ENCODE data around the gene ALG14. TPM values are rescaled to one million over a fixed set of nuclear protein-coding genes. Genes with fewer than 3 reads are reported as not detected.
A peak's percentile ranks its signal among the peaks of the same experiment; 100 is the strongest.
"Not testable (repeated sequence)": the region's sequence is repeated elsewhere in the genome, so short reads cannot be mapped to it uniquely, and the experiment has no call there.

ALG14 gene
- total and polyA plus RNA-seq, 7 donors, result 0.55 to 2.7 (median 1.8) TPM

DNA sequence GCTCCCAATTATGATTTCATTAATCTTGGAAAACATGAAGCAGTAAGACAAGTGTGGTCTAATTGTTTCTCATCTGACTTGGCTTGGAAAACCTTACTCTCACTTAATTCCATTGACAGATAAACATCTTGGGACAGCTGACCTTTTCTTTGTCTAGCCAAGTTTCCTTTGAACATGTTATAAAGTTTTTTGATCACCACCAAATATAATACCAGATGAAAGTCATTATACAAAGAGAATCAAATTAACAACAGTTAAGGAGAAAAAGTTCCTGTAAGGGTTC, 50.2 kb downstream of the ALG14 start:
- Histone ChIP-seq H3K36me3 (peaks cover 0 to 15% (median 0%) of the 10 kb centered on the region in 4 donors), H3K9me3 (no peaks in the 10 kb centered on the region), H3K27me3 (no peaks in the 10 kb centered on the region), H3K27ac (peak overlapping the region; percentile 68 to 75 (median 70)), H3K4me1 (peaks cover 0 to 33% (median 18%) of the 10 kb centered on the region in 4 donors), H3K4me3 (no peak overlapping the region)
- intact Hi-C loops (cut with DNase I), result loop anchor here (5.0 kb wide), 1 partner anchor 40 kb away; no protein-coding TSS in a partner anchor
- no peak for DNase-seq
- no peak for TF ChIP-seq POLR2AphosphoS5 (IDR thresholded peaks at IDR 0.05)
- no peak for TF ChIP-seq EP300 (IDR thresholded peaks at IDR 0.05)
- TF ChIP-seq, protein P1, sequence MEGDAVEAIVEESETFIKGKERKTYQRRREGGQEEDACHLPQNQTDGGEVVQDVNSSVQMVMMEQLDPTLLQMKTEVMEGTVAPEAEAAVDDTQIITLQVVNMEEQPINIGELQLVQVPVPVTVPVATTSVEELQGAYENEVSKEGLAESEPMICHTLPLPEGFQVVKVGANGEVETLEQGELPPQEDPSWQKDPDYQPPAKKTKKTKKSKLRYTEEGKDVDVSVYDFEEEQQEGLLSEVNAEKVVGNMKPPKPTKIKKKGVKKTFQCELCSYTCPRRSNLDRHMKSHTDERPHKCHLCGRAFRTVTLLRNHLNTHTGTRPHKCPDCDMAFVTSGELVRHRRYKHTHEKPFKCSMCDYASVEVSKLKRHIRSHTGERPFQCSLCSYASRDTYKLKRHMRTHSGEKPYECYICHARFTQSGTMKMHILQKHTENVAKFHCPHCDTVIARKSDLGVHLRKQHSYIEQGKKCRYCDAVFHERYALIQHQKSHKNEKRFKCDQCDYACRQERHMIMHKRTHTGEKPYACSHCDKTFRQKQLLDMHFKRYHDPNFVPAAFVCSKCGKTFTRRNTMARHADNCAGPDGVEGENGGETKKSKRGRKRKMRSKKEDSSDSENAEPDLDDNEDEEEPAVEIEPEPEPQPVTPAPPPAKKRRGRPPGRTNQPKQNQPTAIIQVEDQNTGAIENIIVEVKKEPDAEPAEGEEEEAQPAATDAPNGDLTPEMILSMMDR (IDR thresholded peaks at IDR 0.05), result no peak
- no peak for TF ChIP-seq POLR2A (IDR thresholded peaks at IDR 0.05)

DNA sequence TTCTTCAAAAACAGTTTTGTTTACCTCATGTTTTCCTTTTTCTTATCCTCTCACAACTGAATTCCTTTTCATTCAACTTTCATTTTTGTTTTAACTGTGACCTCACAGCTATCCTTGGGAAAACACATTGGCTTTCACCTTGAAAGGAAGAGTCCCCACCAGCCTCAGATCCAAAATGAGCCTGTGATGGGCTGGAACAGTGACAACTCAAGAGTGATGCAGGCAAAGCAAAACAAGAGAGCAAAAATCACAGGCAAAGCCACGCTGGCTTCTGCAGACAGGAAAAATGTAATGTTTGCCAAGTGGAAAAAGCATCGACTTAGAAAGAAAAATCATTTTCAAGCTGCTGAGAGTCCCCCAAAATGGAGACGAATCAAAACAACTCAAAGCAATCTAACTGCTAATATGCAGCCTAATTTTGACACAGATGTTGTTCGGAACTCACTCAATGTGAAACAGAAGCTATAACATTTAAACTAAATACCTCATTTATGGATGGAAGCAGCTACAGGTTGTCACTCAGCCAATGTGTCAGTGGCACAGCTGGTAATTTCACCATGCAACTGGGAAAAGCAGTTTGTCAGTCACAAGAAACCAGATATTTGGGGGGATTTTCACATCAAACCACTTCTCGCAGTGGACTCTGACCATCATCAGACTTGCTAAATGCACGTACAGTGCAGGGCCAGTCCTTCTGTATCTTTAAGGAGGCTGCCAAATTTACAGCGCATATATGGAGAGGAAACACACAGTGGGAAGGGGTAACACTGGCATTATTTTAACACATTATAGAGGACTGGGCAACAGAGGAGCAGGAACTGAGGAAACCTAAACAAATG, 50.7 kb downstream of the ALG14 start:
- Histone ChIP-seq H3K27me3 (no peaks in the 10 kb centered on the region), H3K27ac (peak overlapping the region; percentile 68 to 75 (median 70)), H3K36me3 (peaks cover 0 to 15% (median 0%) of the 10 kb centered on the region in 4 donors), H3K9me3 (no peaks in the 10 kb centered on the region), H3K4me3 (peak overlapping the region in 3 of 4 donors; percentile 11 to 15 (median 13)), H3K4me1 (peaks cover 0 to 33% (median 18%) of the 10 kb centered on the region in 4 donors)
- WGBS, 2 donors, result 72 to 82% methylated on average over 7 of the region's 7 CpGs
- DNase-seq, result peak; percentile 75
- intact Hi-C loops (cut with DNase I), result loop anchor here (5.0 kb wide), 1 partner anchor 40 kb away; no protein-coding TSS in a partner anchor
- TF ChIP-seq EP300 (IDR thresholded peaks at IDR 0.05) (no peak), POLR2A (IDR thresholded peaks at IDR 0.05) (no peak), POLR2AphosphoS5 (IDR thresholded peaks at IDR 0.05) (no peak)
- TF ChIP-seq, protein P1 (IDR thresholded peaks at IDR 0.05), result no peak

DNA sequence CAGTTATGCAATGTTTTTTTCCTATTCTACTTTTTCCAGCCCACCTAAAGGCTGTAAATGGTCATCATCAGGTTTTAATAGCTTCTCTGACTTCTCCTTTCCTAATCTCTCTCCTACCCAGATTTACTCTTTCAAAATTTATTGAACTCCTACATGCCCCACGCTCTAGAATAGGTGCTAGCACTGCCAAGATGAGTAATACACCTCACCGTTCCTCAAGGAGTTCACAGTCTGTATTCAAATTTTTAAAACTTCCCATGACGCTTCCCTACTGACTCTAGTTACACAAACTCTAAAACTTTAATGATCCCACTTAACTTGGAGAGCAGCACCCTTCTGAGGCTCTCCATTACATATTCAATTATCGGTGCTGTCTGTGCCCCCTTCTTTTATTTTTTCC, 51.6 kb downstream of the ALG14 start:
- H3K4me1 ChIP-seq, result peaks cover 0 to 33% (median 18%) of the 10 kb centered on the region in 4 donors
- no peak overlapping the region for H3K4me3 ChIP-seq
- no peaks in the 10 kb centered on the region for H3K27me3 ChIP-seq
- peaks cover 0 to 7% (median 0%) of the 10 kb centered on the region in 4 donors for H3K36me3 ChIP-seq
- WGBS, 2 donors, result 72 to 80% methylated on average over 4 of the region's 4 CpGs
- H3K9me3 ChIP-seq, result no peaks in the 10 kb centered on the region
- no peak for DNase-seq
- TF ChIP-seq POLR2A (IDR thresholded peaks at IDR 0.05) (no peak), EP300 (IDR thresholded peaks at IDR 0.05) (no peak), POLR2AphosphoS5 (IDR thresholded peaks at IDR 0.05) (peak in 1 of 4 donors; percentile 10)
- TF ChIP-seq, protein P1 (IDR thresholded peaks at IDR 0.05), result no peak
- H3K27ac ChIP-seq, result peak overlapping the region; percentile 68 to 75 (median 70)
- intact Hi-C loops (cut with DNase I), result loop anchor here (5.0 kb wide), 1 partner anchor 39 kb away; no protein-coding TSS in a partner anchor

DNA sequence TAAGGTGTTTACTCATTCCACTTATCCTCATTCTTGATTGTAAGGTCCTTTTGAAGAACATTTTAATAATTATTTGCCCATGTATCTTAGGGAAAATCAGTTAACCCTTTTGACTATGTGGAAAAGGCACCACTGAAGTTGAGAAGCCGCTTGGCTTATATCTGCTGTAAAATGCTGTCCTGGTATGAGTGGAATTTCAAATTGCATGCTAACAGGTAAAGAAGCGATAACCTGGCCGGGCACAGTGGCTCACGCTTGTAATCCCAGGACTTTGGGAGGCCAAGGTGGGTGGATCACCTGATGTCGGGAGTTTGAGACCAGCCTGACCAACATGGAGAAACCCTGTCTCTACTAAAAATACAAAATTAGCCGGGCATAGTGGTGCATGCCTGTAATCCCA, 53.3 kb downstream of the ALG14 start:
- H3K27me3 ChIP-seq; DNase-seq; intact Hi-C loops (cut with DNase I); H3K36me3 ChIP-seq; H3K9me3 ChIP-seq; H3K4me3 ChIP-seq: not testable (repeated sequence)
- Histone ChIP-seq H3K4me1 (peaks cover 0 to 40% (median 18%) of the 10 kb centered on the region in 4 donors), H3K27ac (peak overlapping the region in 1 of 4 donors; percentile 27)
- 91 to 96% methylated on average over 6 of the region's 6 CpGs for WGBS, 2 donors

DNA sequence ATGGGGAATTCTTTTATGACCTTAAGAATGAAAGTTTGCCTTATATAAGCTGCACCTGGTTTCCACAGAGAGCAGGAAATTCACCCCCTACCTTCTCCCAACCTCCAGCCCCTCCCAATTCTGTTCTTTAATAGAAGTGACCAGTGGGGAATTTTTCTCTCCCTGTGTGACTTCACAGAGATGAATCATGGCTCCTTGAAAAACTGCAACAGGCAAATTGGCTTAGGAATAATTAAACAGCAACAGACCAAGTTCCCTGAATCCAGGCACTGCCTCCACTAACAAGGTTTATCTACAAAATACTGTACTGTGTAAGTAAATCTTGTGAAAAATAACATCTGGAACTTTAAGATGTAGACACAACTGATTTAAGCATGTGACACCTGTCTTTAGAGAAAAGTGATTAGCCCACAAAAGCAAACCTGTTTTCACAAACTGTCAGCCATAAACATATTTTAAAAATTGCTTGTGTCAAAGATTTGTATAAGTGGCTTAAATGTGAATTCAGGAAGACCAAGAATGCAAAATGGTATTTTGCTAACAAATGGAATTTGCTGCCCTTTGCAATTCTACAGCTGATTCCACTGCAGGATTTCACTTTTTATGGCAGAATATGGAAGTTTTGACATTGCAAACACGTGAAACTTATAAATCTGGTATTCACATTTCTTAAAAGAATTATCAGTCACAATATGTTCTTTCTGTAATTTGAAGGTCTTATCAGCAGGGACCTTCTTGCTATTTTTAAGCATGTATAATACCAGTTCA, 54.0 kb downstream of the ALG14 start:
- 43 to 68% methylated on average over 1 of the region's 1 CpG for WGBS, 2 donors
- intact Hi-C loops (cut with DNase I), result no loop called here
- TF ChIP-seq, protein P1 (IDR thresholded peaks at IDR 0.05), result no peak
- TF ChIP-seq POLR2AphosphoS5 (IDR thresholded peaks at IDR 0.05) (no peak), POLR2A (IDR thresholded peaks at IDR 0.05) (no peak)
- Histone ChIP-seq H3K36me3 (no peaks in the 10 kb centered on the region), H3K9me3 (no peaks in the 10 kb centered on the region), H3K27me3 (no peaks in the 10 kb centered on the region), H3K4me1 (peaks cover 0 to 38% (median 18%) of the 10 kb centered on the region in 4 donors), H3K27ac (peak overlapping the region in 1 of 4 donors; percentile 27), H3K4me3 (no peak overlapping the region)
- DNase-seq, result no peak
